Retinal pigment epithelial cell (primary cell): ENCODE measurements around the gene NAGLU.
"Not testable (repeated sequence)": the region's sequence is repeated elsewhere in the genome, so short reads cannot be mapped to it uniquely, and the experiment has no call there.

ENCODE experiments used
- DNase-seq: peaks from one replicate; pipeline ENCODE4 v3.0.0-alpha.2; 2010; ENCODE audit warnings: low read depth
- H3K4me3 ChIP-seq: 2 replicates; pipeline ENCODE4 v1.5.1; 2011; ENCODE audit warnings: mild to moderate bottlenecking, low read length, control low read depth, moderate library complexity
- TF ChIP-seq, protein P1 (sequence below): conservative IDR thresholded peaks from 2 replicates; pipeline ENCODE4 v1.5.1; 2011; ENCODE audit warnings: low read depth, low read length, control low read depth, inconsistent platforms

The NAGLU gene

GRCh38 chr17:42537156-42537805 lies 1.2 kb downstream of the NAGLU start:
- peak overlapping the region; percentile 74 for H3K4me3 ChIP-seq
- TF ChIP-seq, protein P1, sequence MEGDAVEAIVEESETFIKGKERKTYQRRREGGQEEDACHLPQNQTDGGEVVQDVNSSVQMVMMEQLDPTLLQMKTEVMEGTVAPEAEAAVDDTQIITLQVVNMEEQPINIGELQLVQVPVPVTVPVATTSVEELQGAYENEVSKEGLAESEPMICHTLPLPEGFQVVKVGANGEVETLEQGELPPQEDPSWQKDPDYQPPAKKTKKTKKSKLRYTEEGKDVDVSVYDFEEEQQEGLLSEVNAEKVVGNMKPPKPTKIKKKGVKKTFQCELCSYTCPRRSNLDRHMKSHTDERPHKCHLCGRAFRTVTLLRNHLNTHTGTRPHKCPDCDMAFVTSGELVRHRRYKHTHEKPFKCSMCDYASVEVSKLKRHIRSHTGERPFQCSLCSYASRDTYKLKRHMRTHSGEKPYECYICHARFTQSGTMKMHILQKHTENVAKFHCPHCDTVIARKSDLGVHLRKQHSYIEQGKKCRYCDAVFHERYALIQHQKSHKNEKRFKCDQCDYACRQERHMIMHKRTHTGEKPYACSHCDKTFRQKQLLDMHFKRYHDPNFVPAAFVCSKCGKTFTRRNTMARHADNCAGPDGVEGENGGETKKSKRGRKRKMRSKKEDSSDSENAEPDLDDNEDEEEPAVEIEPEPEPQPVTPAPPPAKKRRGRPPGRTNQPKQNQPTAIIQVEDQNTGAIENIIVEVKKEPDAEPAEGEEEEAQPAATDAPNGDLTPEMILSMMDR = no peak
- no peak for DNase-seq

DNA sequence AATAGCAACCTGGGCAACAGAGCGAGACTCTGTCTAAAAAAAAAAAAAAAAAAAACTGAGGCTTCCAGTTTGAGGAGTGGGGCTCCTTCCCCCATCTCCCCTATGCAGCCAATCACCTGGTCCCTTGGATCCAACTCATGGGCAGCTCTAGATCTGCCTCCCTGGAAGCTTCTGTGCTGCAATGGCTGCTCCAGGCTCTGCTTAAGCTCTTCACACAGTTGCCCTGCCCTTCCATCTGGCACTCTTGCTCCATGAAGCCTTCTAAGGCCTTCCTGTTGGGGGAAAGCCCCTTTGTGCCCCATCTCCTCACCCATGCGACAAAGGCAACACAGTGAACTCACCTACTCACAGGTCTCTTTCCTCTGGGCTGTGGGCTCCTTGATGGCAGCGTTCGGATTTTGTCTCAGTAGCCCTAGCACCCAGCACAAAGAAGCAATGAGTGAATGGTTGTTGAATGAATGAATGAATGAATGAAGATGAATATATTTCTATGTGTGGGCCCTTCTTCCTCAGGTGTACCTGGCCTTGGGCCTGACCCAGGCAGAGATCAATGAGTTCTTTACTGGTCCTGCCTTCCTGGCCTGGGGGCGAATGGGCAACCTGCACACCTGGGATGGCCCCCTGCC lies 1.9 kb downstream of the NAGLU start:
- TF ChIP-seq, protein P1 = no peak
- no peak for DNase-seq
- H3K4me3 ChIP-seq = no peak overlapping the region

DNA sequence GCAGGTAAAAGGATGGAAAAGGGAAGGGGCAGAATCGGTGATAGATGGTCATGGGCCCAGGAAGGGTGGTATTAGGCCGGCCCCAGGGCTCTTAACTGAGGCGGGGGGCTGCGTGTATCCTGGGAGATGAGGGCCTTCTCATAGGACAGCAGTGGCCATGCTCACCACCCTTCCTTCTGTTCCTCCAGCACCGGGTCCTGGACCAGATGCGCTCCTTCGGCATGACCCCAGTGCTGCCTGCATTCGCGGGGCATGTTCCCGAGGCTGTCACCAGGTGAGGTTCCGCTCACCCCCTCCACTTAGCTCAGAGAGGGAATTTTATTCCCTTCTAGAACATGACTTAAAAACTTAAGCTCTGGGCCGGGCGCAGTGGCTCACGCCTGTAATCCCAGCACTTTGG lies 2.4 kb downstream of the NAGLU start:
- no peak for DNase-seq
- no peak overlapping the region for H3K4me3 ChIP-seq
- TF ChIP-seq, protein P1 = no peak

- H3K4me3 ChIP-seq, DNase-seq: not testable (repeated sequence)
Measured at GRCh38 chr17:42540558-42540957, 4.5 kb downstream of the NAGLU start.

- no peak overlapping the region for H3K4me3 ChIP-seq
- TF ChIP-seq, protein P1 = no peak
- no peak for DNase-seq
Measured at GRCh38 chr17:42541041-42541833, 5.2 kb downstream of the NAGLU start.

GRCh38 chr17:42543190-42544079 lies 7.4 kb downstream of the NAGLU start:
- no peak overlapping the region for H3K4me3 ChIP-seq
- no peak for DNase-seq
- TF ChIP-seq, protein P1 = no peak

- DNase-seq = no peak
- H3K4me3 ChIP-seq = no peak overlapping the region
- TF ChIP-seq, protein P1 = no peak
Measured at GRCh38 chr17:42544874-42545283, 8.8 kb downstream of the NAGLU start.

DNA sequence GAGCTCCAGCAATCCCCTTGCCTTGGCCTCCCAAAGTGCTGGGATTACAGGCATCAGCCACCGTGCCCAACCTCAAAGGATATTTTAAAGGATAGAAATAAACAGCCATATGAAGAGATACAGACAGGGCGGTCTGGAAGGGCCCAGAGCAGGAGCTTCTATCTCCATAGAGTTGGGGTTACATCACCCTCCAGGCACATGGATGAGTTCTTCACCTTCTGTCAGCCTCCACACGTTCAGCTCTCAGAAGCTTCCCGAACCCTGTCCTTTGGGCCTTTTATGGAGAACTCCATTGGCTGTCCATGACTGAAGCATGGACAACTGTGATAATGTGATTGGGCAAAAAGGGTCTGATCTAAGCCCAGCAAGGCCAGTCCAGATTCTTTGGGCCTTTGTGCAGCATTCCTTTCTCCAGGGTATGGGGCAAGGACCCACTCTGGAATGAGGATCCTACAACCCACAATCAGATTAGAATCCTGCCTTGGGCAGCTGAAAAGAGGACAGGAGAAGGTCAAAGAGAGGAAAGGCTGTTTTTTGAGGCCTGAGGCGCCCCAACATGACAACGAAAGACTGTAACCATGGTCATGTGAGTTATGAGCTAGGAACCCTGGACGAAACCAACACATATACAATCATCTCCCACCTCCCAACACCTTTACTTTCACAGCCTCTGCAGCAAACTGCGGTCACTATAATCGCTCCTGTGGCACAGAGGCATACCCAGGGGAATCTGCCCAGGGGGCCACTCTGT lies 9.9 kb downstream of the NAGLU start:
- H3K4me3 ChIP-seq, DNase-seq: not testable (repeated sequence)
